Activated CD4-positive, CD25-positive, alpha-beta regulatory T cell treated with anti-CD3 and anti-CD28 coated beads, Interleukin-2, amount 50 U/mL, for 24 hours (primary cell): ENCODE data around the gene CLBA1.
"Not testable (repeated sequence)": the region's sequence is repeated elsewhere in the genome, so short reads cannot be mapped to it uniquely, and the experiment has no call there.

Source experiments
- ATAC-seq, 2 donors: fragments of 150-1000 bp; cut with Tn5 transposase; one replicate each; pipeline ENCODE4 v1.10.0; 2021; ENCODE audit warnings: mild to moderate bottlenecking in 1 of 2, moderate library complexity in 1 of 2

Gene CLBA1

GRCh38 chr14:104947881-104948735, 37.5 kb upstream of the CLBA1 start:
- not testable (repeated sequence) for ATAC-seq

- no peak for ATAC-seq
Observed at GRCh38 chr14:104948736-104949031, 36.9 kb upstream of the CLBA1 start.

- ATAC-seq, result not testable (repeated sequence)
Observed at GRCh38 chr14:104949406-104949955, 36.1 kb upstream of the CLBA1 start.

- no peak for ATAC-seq
Observed at GRCh38 chr14:104950021-104950420, 35.6 kb upstream of the CLBA1 start.

GRCh38 chr14:104950701-104951100, 34.9 kb upstream of the CLBA1 start:
- ATAC-seq, result not testable (repeated sequence)

- not testable (repeated sequence) for ATAC-seq
Observed at GRCh38 chr14:104951863-104952657, 33.5 kb upstream of the CLBA1 start.

- ATAC-seq, result no peak
Observed at GRCh38 chr14:104953097-104953496, 32.5 kb upstream of the CLBA1 start.

- ATAC-seq, result no peak
Observed at GRCh38 chr14:104953896-104954656, 31.5 kb upstream of the CLBA1 start.

GRCh38 chr14:104954746-104955395, 30.7 kb upstream of the CLBA1 start:
- no peak for ATAC-seq

GRCh38 chr14:104955396-104955770, 30.2 kb upstream of the CLBA1 start:
- ATAC-seq, result no peak

- no peak for ATAC-seq
Observed at GRCh38 chr14:104956290-104956890, 29.2 kb upstream of the CLBA1 start.

GRCh38 chr14:104957146-104958113, 28.2 kb upstream of the CLBA1 start:
- ATAC-seq, result no peak

GRCh38 chr14:104964546-104964945, 21.0 kb upstream of the CLBA1 start:
- ATAC-seq, result no peak

- ATAC-seq, result no peak
Observed at GRCh38 chr14:104965561-104966231, 19.9 kb upstream of the CLBA1 start.

GRCh38 chr14:104966261-104966865, 19.2 kb upstream of the CLBA1 start:
- ATAC-seq, result no peak

GRCh38 chr14:104966981-104967385, 18.6 kb upstream of the CLBA1 start:
- no peak for ATAC-seq

GRCh38 chr14:104967386-104968152, 18.0 kb upstream of the CLBA1 start:
- ATAC-seq, result no peak

- no peak for ATAC-seq
Observed at GRCh38 chr14:104968153-104968527, 17.4 kb upstream of the CLBA1 start.
